ENCODE measurements around the gene CDON. TPM values are rescaled to one million over a fixed set of nuclear protein-coding genes. Genes with fewer than 3 reads are reported as not detected.
A peak's percentile ranks its signal among the peaks of the same experiment; 100 is the strongest.

The CDON gene
- total and polyA plus RNA-seq, 9 of the 15 experiments (the other 6 are each of a cell fraction or from before 2014, with no cell fraction given) = 0.08 to 0.64 (median 0.40) TPM

- H3K4me2 ChIP-seq (ENCODE audit: insufficient read depth, low read length) = no peak overlapping the region
- TF ChIP-seq ZNF133 (CRISPR knock-in tag; IDR thresholded peaks at IDR 0.05) (no peak), RBM14 (IDR thresholded peaks at IDR 0.05; ENCODE audit: borderline replicate concordance, insufficient read depth, low read depth, low read length) (no peak), NFE2L1 (tag; IDR thresholded peaks at IDR 0.05; ENCODE audit: borderline replicate concordance, low read depth) (no peak), ZNF212 (CRISPR knock-in tag; IDR thresholded peaks at IDR 0.05) (no peak), CTBP1 (IDR thresholded peaks at IDR 0.05; ENCODE audit: borderline replicate concordance) (no peak)
- peaks cover 8 to 34% of the 10 kb centered on the region in 2 experiments for H3K27me3 ChIP-seq (ENCODE audit: control insufficient read depth in 2 of 2, insufficient read depth in 2 of 2, low read length in 2 of 2)
- ChIA-PET CTCF (ENCODE audit: low intra/inter-chr PET ratio) (interaction anchor here (0.7 kb wide), 1 partner anchor 277 kb away, joined by 3 read pairs; no protein-coding TSS in a partner anchor), POLR2A (interaction anchor here (0.6 to 0.7 kb wide), 2 partner anchors 62 to 545 kb away, joined by 3 read pairs; no protein-coding TSS in a partner anchor)
- H3K4me3 ChIP-seq = no peak overlapping the region
- peaks cover 0 to 7% of the 10 kb centered on the region in 2 experiments; a peak in 3 of 5 replicates for H3K4me1 ChIP-seq (replicated peaks in 1 of 2; ENCODE audit: control insufficient read depth in 2 of 2, insufficient read depth in 2 of 2, low read length in 2 of 2)
- H2AFZ ChIP-seq (ENCODE audit: low read depth, low read length) = 0 out of 2 replicates have a peak overlapping the region, but pooled peaks have one; percentile 4
- in situ Hi-C loops (cut with MboI) (no loop called here), intact Hi-C loops (cut with micrococcal nuclease) (loop anchor here (5.0 kb wide), 1 partner anchor 252 kb away; no protein-coding TSS in a partner anchor)
- H3K9me1 ChIP-seq (ENCODE audit: control insufficient read depth, insufficient read depth, low read length) = no peaks in the 10 kb centered on the region
- 24% methylated on average over 4 of the region's 4 CpGs for WGBS (ENCODE audit: insufficient coverage, low coverage, missing lambda C conversion rate)
- H4K20me1 ChIP-seq (replicated peaks; ENCODE audit: control insufficient read depth, insufficient read depth, low read length) = peaks cover 5% of the 10 kb centered on the region; the same call in 1 of the 2 replicates
- no TSS peak for BruUV-seq (replicated peaks)
- no peaks in the 10 kb centered on the region for H3K79me2 ChIP-seq (ENCODE audit: control insufficient read depth, insufficient read depth, low read length)
- no peak overlapping the region for H3K27ac ChIP-seq (ENCODE audit: extremely low read depth, low read depth, low read length)
- no peak for ATAC-seq
- FAIRE-seq = no peak
- no peak overlapping the region for H3K9ac ChIP-seq (ENCODE audit: insufficient read depth in 1 of 2, low read depth in 2 of 2, low read length in 2 of 2)
- DNase-seq (ENCODE audit: extremely low read depth in 1 of 4, low spot score in 3 of 4) = no peak
- no peaks in the 10 kb centered on the region for H3K36me3 ChIP-seq (ENCODE audit: control insufficient read depth, insufficient read depth, low read length)
- no peaks in the 10 kb centered on the region for H3K9me3 ChIP-seq (replicated peaks; ENCODE audit: control insufficient read depth, insufficient read depth, low read depth, low read length)
Measured at GRCh38 chr11:125940145-125940544, 122.5 kb downstream of the CDON start.

DNA sequence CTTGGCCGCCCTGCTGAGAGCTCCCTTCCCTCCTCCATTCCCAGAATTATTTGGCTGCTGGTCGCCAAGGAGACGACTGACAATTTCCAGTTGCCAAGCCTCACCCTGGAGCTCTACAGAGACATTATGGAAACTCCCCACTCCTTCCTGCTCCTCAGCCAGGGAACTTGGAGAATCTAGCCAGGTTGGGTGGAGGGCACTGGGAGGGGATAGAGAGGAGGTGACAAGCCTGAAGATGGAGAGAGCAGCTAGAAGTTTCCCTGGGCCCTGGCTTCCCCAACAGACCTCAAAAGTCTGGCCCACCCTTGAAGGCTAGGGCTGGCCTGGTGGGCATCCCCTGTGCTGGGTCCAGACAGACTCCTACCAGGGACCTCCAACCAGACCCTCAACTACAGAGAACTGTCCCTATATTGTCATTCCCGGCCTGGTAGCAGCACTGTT lies 123.6 kb downstream of the CDON start:
- FAIRE-seq (no peak), DNase-seq (ENCODE audit: extremely low read depth in 1 of 4, low spot score in 3 of 4) (no peak), ATAC-seq (no peak)
- Histone ChIP-seq H3K9ac (ENCODE audit: insufficient read depth in 1 of 2, low read depth in 2 of 2, low read length in 2 of 2) (no peak overlapping the region), H3K4me1 (replicated peaks in 1 of 2; ENCODE audit: control insufficient read depth in 2 of 2, insufficient read depth in 2 of 2, low read length in 2 of 2) (peaks cover 0 to 7% of the 10 kb centered on the region in 2 experiments; a peak in 2 of 5 replicates), H3K9me3 (replicated peaks; ENCODE audit: control insufficient read depth, insufficient read depth, low read depth, low read length) (no peaks in the 10 kb centered on the region), H3K79me2 (ENCODE audit: control insufficient read depth, insufficient read depth, low read length) (no peaks in the 10 kb centered on the region), H3K36me3 (ENCODE audit: control insufficient read depth, insufficient read depth, low read length) (no peaks in the 10 kb centered on the region), H3K27me3 (ENCODE audit: control insufficient read depth in 2 of 2, insufficient read depth in 2 of 2, low read length in 2 of 2) (peaks cover 0 to 23% of the 10 kb centered on the region in 2 experiments; a peak in 3 of 5 replicates), H2AFZ (ENCODE audit: low read depth, low read length) (no peak overlapping the region), H3K4me2 (ENCODE audit: insufficient read depth, low read length) (no peak overlapping the region), H3K9me1 (ENCODE audit: control insufficient read depth, insufficient read depth, low read length) (no peaks in the 10 kb centered on the region), H3K27ac (ENCODE audit: extremely low read depth, low read depth, low read length) (no peak overlapping the region), H4K20me1 (replicated peaks; ENCODE audit: control insufficient read depth, insufficient read depth, low read length) (no peaks in the 10 kb centered on the region), H3K4me3 (no peak overlapping the region)
- WGBS (ENCODE audit: insufficient coverage, low coverage, missing lambda C conversion rate) = 9% methylated on average over 4 of the region's 4 CpGs
- CTCF ChIA-PET (ENCODE audit: low intra/inter-chr PET ratio) = no interaction called here
- intact Hi-C loops (cut with micrococcal nuclease) = no loop called here
- POLR2A ChIA-PET = no interaction called here
- in situ Hi-C loops (cut with MboI) = no loop called here
- no TSS peak for BruUV-seq (replicated peaks)
- no peak for TF ChIP-seq NCOA6 (IDR thresholded peaks at IDR 0.05)
- TF ChIP-seq RUNX1 (IDR thresholded peaks at IDR 0.05; ENCODE audit: low read depth) = no peak
- no peak for TF ChIP-seq CHD4 (IDR thresholded peaks at IDR 0.05; ENCODE audit: insufficient read depth, insufficient replicate concordance, low read depth, low read length, poor library complexity, severe bottlenecking)
- TF ChIP-seq SOX6 (IDR thresholded peaks at IDR 0.05) = no peak
- TF ChIP-seq CSDE1 (IDR thresholded peaks at IDR 0.05) = no peak
- TF ChIP-seq ELK3 (CRISPR knock-in tag; IDR thresholded peaks at IDR 0.05) = no peak
- TF ChIP-seq, protein P1, sequence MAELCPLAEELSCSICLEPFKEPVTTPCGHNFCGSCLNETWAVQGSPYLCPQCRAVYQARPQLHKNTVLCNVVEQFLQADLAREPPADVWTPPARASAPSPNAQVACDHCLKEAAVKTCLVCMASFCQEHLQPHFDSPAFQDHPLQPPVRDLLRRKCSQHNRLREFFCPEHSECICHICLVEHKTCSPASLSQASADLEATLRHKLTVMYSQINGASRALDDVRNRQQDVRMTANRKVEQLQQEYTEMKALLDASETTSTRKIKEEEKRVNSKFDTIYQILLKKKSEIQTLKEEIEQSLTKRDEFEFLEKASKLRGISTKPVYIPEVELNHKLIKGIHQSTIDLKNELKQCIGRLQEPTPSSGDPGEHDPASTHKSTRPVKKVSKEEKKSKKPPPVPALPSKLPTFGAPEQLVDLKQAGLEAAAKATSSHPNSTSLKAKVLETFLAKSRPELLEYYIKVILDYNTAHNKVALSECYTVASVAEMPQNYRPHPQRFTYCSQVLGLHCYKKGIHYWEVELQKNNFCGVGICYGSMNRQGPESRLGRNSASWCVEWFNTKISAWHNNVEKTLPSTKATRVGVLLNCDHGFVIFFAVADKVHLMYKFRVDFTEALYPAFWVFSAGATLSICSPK (IDR thresholded peaks at IDR 0.05; ENCODE audit: borderline replicate concordance) = no peak
- no peak for TF ChIP-seq SP1 (CRISPR knock-in tag; IDR thresholded peaks at IDR 0.05)
- TF ChIP-seq FOXK2 (conservative IDR thresholded peaks at IDR 0.05 in 1 of 2, IDR thresholded peaks at IDR 0.05 in 1 of 2; ENCODE audit: low read depth in 2 of 2) = no peak
